HFF-Myc (cell line): ENCODE results near the gene MDM1.

Experiments
- DNase-seq: peaks from one replicate; pipeline ENCODE4 v3.0.0-alpha.2; 2011; ENCODE audit warnings: low read depth; ENCODE audit errors: extremely low read depth
- H3K4me3 ChIP-seq: replicated peaks from 2 replicates; pipeline ENCODE4 v1.5.1; 2011; ENCODE audit warnings: low read depth, mild to moderate bottlenecking, control low read depth, low read length
- TF ChIP-seq, protein P1 (sequence below): IDR thresholded peaks from 2 replicates; pipeline ENCODE4 v1.5.1; 2012; ENCODE audit warnings: mild to moderate bottlenecking, low read depth, low read length, control low read depth; ENCODE audit errors: missing control alignments

Gene MDM1

DNA sequence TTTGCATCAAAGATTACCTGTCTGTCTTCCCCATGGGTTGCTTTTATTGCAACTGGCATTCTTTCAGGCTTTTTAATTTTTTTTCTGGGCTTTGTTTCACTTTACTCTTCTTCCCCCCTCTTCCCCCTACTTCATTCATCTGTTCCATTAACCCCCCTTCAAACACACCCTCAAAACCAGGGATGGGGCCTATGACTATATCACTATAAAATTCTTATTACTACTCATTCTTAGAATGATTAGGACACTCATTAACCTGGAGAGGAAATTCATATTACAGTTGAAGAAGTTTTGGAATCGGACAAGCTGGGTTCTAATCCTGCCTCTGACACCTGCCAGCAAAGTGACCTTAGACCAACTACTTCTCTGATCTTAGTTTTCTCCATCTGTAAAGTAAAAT, 24.8 kb upstream of the MDM1 start:
- no peak for DNase-seq
- no peak overlapping the region for H3K4me3 ChIP-seq
- TF ChIP-seq, protein P1, sequence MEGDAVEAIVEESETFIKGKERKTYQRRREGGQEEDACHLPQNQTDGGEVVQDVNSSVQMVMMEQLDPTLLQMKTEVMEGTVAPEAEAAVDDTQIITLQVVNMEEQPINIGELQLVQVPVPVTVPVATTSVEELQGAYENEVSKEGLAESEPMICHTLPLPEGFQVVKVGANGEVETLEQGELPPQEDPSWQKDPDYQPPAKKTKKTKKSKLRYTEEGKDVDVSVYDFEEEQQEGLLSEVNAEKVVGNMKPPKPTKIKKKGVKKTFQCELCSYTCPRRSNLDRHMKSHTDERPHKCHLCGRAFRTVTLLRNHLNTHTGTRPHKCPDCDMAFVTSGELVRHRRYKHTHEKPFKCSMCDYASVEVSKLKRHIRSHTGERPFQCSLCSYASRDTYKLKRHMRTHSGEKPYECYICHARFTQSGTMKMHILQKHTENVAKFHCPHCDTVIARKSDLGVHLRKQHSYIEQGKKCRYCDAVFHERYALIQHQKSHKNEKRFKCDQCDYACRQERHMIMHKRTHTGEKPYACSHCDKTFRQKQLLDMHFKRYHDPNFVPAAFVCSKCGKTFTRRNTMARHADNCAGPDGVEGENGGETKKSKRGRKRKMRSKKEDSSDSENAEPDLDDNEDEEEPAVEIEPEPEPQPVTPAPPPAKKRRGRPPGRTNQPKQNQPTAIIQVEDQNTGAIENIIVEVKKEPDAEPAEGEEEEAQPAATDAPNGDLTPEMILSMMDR: no peak

DNA sequence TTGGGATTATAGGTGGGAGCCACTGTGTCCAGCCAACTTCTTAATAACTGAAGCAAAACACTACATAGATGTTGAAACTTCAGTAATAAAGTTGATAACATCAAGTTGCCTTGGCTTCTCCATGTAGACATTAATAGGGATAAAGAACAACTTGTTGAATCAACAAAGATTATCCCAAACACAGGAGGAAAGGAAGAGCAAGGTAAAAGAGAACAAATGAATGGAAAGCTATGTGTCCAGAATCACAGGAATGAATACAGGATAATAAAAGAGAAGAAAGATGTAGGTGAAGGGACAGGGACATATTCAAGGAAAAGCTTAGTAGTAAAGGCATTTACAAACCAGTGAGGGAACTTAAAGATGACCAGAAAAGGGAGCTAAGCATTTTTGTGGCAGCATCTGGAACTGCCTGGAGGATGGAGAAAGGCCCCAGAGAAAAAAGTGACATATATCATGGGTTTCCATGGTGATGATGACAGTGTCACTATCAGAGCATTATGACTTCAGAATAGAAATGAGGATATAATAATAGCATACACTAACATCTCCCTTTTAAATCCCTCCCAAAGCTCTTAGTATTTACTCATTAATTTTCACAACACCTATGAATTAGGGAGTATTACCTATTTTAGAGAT, 24.0 kb upstream of the MDM1 start:
- TF ChIP-seq, protein P1: no peak
- DNase-seq: no peak
- H3K4me3 ChIP-seq: no peak overlapping the region

DNA sequence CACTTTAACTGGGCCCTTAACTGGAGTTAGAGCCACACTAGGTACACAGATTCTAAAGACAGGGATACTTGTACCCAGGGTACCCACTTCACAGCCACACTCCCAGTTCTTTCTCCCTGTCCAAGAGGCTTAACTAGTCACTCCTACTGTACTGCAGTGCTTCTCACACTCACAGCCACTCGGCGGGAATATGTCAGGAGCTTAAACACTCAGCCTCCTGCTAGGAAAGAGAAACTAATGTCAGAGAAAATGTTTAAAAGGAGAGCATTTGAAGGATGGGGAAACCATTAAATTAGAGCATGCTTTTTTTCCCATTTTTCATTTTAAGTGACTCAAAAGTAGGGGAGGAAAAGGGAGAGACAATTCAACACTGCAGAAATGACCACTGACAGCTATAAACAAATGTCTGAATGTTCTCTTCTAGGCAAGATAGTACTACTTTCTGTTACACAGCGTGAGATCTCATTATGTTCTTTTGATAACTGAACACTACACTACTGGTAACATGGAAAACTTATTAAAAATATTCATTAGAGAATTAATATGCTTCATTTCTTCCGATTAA, 22.9 kb upstream of the MDM1 start:
- no peak overlapping the region for H3K4me3 ChIP-seq
- no peak for DNase-seq
- TF ChIP-seq, protein P1: no peak

DNA sequence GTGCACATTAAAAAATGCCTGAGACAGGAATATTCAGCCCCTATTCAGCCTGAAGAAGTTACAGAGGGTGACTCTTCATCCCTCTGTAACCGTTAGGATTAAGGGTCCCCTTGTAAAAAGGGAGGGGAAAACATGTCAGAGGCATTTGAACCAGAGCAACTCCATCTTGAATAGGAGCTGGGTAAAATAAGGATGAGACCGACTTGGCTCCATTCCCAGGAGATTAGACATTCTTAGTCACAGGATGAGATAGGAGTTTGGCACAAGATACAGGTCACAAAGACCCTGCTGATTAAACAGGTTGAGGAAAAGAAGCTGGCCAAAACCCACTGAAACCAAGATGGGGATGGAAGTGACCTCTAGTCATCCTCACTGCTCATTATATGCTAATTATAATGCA, 19.9 kb upstream of the MDM1 start:
- DNase-seq: no peak
- TF ChIP-seq, protein P1: no peak
- H3K4me3 ChIP-seq: no peak overlapping the region

DNA sequence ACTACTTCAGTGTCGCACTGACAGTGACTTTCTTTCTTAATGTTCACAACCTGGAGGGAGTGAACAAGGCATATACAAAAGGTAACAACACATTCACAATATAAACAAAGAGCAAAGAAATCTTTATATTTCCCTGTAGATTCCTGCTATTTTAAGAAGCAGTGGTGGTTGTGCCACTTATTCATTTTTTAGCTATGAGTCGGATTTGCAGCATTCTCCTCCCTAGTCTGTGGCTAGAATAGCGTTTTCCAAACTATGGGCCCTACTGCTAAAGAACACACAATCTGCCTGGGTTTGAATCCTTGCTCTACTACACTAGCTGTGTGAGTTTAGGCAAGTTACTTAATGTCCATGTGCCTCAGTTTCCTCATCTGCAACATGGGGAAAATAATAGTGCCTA, 18.6 kb upstream of the MDM1 start:
- TF ChIP-seq, protein P1: no peak
- H3K4me3 ChIP-seq: no peak overlapping the region
- DNase-seq: no peak

DNA sequence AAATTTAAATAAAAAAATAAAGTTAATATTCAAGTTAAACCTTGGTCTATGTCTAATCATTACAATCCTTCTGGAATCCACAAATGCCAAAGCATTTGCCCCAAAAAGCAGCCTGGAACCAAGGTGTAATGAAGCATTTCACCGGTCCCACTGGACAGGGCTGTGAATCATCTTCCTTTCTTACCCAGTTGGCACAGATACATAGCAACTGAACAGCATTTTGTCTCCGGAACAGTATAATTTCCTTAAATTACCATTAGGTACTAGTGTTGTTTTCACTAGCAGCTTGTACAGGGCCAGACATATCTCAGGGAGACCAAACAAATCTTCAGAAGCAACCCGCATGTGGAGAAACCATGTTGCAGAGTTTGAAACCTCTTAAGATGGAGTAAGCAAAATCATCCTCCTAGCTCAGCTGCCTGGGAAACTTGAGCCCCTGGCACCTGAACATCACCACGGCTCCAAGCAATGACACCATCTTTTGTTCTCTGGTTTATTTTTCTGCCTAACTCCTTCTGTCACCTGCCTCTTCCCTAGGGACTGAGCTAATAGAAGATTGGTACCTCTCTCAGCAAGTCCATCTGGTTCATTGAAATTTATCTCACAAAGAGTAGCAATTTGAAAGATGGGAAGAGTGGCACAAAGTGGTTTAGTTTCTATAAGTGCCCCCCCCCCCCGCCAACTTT, 17.9 kb upstream of the MDM1 start:
- H3K4me3 ChIP-seq: no peak overlapping the region
- DNase-seq: no peak
- TF ChIP-seq, protein P1: no peak
